Right lung (tissue), 5 donors: ENCODE results near the gene WDR48. TPM values are rescaled to one million over a fixed set of nuclear protein-coding genes. Genes with fewer than 3 reads are reported as not detected.

Experiments
- DNase-seq, 2 donors: peaks; one replicate each; pipeline ENCODE4 v3.0.0-alpha.2; 2013
- polyA plus RNA-seq, 5 donors: library from polyadenylated mRNA; unstranded; fragments of 120-200 nt; gene quantifications; one replicate each; pipeline versions ENCODE4 v1.2.1 to v1.2.3, GENCODE V29; 2013; ENCODE audit warnings: inconsistent platforms in 1 of 5, low replicate concordance in 1 of 5; ENCODE audit not compliant: insufficient read length in 5 of 5, insufficient read depth in 1 of 5

WDR48 gene
- polyA plus RNA-seq, 5 donors: 45.2 to 90.9 (median 84.8) TPM

DNA sequence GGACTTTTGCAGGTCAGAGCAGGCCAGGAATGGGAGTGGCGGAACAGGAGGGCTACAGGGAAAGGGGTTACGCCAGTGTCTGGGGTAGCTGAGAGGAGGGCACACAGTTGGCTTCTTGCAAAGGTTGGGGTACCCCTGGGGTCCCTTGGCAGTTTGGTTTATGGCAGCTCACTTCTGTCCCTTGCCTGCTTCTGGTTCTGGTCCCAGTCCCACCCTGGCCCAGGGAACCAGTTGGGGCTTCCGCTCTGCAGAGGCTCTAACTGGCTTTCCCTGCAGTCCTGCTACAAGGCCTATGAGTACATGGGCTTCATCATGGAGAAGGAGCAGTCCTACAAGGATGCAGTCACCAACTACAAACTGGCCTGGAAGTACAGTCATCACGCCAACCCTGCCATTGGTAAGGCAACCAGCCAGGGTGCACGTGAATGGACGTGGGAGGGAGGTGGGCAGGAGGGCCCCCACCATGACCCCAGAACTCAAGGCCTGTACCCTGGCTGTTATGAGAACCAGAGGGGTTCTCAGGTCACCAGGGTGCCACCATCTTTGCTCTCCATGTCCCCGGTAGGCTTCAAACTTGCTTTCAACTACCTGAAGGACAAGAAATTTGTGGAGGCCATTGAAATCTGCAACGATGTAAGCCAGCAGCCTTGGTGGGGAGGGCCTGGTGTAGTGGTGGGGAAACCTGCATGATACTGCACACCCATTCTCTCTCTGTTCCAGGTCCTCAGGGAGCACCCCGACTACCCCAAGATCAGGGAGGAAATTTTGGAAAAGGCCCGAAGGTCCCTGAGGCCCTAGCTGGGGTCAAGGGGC lies 86.4 kb downstream of the WDR48 start:
- no peak for DNase-seq

DNA sequence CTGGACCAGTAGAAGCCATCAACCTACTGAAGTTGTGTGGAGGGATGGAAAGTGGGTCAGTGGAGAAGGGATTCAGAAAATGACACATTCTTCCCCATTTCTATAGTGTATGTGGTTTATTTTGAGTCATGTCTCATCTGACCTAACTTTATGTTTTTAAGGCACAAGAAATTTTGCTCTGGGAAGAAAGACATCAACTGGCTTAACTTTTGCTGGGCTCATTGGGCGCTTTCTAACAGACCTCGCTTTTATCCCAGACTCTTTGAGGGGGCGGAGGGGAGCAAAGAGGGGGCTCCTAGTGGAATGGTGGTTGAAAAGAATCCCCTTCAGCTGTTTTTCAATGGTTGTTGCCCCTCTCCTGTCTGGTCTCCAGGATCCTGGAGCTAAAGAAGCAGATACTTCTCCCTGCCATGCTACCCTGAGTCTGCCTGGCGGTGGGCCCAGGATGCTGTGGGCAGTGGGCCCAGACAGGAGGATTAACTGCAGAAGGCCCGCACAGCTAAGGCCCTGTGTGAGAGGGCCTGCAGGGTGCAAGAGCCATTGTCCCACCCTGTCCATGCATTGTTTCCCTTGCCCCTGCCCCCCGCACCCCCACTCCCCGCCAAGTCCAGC lies 87.1 kb downstream of the WDR48 start:
- DNase-seq: no peak

DNA sequence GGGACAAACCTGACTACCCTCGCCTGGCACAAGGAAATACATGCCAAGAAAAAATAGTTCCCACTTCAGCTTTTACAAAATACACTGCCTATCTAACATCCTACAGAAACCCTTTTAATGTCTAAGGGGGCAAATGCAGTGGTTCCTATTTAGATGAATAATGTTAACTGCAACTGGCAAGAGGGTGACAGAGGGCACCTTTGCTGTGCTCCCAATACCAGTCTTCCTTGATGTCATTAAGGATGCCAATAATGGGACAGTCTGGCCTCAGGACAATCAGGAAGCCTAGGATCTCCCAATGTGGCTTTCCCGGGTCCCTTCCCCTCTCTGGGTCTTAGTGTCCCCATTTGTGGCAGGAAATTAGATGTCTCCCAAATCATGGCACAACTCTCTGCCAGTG lies 87.6 kb downstream of the WDR48 start:
- DNase-seq: no peak

DNA sequence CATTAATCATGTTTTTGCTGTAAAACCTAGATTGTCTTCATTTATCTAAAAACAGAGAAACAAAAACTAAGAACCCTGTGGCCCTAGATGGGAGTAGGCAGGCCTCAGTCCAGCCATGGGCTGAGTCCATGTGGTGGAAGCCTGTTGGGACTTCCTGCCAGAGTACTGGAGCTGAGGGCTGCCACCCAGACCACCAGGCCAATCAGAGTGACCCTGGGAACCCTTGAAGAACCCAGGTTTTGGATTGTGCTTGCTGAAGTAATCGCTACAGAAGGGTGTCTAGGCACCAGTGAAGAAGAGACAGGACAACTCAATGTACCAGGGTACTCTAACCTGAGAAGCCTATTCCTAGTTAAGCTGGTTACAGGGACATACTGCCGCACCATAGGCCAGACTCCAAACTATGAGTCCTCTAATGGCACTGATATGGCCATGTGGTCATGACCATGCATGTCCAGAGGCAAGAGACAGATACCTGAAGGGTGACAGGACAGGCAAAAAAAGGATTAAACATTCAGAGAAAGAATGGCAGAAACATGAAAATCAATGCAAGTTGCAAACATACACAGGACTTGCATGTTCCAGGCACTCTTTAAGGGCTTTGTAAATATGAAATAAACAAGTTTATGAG lies 88.6 kb downstream of the WDR48 start:
- no peak for DNase-seq

DNA sequence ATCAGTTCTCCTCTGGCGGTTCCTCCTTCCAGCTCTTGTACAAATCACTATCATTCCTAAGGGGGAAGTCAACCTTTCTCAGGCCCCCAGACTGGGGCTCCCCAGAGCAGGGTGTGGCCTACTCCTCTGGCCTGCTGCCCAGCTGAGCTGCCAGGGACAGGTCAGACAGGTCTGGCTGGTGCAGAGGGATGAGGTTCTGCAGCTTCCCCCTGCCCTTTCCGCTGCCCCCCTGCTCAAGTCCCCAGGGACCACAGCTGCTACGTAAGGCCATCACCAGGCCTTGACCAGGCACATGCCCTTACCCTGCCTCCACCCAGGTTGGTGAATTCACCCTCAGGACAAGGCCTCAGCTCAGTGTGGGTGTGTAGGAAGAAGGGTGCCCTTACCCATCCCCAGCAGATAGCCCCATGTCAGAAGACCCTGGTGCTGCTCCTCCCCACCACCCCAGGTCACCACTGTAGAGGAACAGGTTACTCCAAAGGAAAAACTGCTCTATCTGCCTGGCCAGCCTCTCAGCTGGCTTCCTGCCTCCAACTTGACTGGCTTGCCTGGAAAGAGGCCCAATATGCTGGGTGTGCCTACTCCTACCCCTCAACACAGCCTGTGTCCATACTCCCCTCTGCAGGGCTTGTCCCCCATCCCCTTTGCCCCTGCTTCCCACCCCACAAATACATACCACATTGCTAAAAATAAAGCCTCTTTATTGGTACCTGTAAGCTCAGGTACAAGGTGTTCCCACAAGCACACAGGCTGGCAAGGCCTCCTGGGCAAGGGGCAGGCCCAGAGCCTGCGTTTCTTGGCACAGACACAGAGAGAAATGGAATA lies 89.6 kb downstream of the WDR48 start:
- no peak for DNase-seq

DNA sequence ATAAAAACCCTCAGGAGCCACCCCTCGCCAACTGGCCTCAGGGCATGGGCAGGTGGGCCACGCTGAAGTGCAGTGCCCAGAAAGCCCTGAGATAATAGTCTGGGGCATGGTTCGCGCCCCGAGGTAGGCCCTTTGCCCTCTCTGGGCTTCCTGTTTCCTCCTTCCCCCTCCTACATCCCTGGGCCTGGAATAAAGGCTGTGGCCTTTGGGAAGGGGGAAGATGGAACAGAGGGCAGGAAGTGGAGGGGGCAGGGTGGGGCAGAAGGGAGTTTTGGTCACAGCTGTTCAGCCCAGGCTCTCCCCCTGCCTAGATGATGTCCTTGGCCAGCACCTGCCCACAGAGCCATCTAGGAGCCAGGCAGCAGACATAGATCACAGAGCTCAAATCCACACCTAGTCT lies 90.3 kb downstream of the WDR48 start:
- DNase-seq: no peak

DNA sequence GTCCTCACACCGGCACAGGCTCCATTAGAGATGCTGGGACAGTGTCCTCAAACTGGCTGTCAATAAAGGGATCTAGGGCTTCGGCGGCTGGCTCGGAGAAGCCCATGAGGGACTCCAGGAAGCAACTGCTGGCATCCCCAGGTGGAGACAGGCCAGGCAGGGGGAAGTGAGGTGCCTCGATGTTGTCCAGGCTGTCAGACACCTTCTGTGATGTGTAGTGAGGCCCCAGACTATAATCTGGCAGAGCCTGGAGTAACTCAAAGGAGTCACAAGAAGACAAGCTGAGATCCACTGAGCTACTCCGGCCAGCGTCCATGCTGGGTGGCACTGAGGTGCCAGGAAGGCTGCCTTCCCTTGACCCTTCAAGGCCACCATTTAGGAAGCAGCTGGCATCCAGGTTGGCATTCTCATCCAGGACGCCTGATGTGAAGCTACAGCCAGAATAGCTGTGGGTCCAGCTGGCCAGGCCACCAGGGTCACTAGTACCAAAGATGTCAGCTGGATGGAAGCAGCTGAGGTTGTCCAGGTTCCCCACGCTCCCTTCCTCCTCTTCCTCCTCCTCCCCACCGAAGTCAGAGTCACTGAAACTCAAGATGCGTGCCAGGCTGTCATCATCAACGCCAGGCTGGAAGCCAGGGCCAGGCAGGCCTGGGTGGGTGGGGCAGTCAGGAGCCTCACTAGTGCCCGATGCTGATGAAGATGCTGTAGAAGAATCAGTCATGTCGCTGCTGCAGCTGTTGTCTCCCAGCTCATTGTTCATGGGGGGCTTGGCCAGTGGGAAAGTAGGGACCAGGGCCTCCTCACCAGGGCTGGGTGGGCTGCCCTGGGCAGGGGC lies 91.5 kb downstream of the WDR48 start:
- no peak for DNase-seq

DNA sequence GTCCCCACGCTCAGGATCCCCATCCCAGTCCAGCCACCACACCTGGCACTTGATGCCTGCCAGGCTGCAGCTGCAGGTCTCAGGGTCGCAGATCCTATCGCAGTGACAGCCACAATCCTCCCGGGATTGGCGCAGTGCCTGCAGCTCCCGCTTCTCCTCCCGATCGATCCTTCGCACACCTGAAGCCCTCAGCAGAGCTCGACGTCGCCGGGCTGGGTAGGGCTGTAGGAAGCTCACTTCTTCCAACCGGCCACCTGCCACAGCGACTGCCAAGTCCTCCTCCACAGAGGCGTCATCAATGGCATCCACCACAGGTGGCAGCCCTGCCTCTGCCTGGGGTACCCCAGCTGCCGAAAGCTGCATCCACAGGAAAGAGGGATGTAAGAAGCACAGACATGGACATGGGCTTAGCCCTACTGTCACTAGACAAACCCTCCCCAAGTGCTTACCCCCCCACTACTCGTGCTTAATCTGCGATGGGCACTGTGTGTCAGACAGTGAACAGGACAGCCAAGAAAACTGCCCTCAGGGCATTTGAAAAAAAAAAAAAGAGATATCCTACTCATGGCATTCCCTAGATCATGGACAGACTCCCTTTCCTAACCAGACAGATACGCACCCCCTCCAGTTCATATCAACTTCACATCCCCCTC lies 92.4 kb downstream of the WDR48 start:
- DNase-seq: no peak

DNA sequence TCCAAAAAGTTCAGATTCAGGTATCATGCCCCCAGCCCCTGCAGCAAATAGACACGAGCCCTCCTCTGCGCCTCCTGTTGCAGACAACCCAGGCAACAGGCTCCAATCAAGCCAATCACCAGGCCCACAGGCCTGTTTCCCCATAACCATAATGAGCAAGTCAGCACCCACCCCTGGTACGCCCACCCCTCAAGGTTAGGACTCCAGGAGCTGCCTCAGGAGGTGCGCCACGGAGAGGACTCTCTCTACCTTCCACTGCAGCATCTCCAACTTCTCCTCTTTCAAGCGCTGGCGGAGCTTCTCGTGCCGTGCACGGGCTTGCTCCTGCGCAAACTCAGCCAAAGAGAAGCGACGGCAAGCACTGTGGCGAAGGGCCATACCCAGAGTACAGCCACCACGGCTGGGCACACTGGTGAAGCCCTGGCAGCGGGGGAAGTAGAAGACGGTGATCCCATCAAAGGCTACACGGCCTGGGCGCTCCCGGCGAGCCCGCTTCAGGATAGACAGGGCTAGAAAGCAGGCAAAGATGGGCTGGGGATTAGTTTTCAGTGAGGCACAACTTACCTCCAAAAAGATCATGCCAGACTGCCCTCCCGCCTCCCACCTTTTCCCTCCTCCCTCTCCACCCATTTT lies 93.0 kb downstream of the WDR48 start:
- no peak for DNase-seq

DNA sequence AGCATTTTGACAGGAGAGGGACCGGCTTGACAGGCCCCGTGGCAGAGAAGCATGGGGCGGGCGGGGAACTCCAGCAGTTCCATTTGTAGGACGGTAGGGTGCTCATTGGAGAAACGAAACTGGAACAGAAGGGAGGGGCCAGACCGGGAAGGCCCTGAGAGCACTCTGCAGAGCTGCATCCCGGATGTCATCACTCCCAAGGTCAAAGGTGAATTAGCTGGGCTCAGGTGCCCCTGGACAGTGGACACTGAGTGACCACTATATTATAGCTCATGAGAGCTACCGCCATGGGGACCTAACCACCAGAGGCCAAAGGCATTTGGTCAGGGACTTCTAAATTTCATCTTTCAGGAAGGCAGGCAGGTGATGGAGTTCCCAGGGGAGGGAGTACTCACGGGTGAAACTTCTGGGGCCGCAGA lies 94.3 kb downstream of the WDR48 start:
- no peak for DNase-seq

Other genes starting within 250 kb of the WDR48 start
- gene SCN10A, start 235.8 kb upstream of the WDR48 start, polyA plus RNA-seq: not detected
- 1 to 10 TPM in 1 of 5 donors, under 1 TPM in 4; 0.67 to 1.1 (median 0.88) TPM for gene SCN11A, start 72 bp upstream of the WDR48 start, polyA plus RNA-seq
- gene GORASP1, start 55.6 kb downstream of the WDR48 start, polyA plus RNA-seq: 10 to 100 TPM; 52.8 to 72.8 (median 71.8) TPM
- 10 to 100 TPM; 10.5 to 19.0 (median 15.6) TPM for gene TTC21A, start 55.7 kb downstream of the WDR48 start, polyA plus RNA-seq
- gene CSRNP1, start 101.6 kb downstream of the WDR48 start, polyA plus RNA-seq: 10 to 100 TPM in 2 of 5 donors, 1 to 10 TPM in 3; 6.8 to 17.2 (median 9.9) TPM
- 1 to 10 TPM in 1 of 5 donors, under 1 TPM in 4; 0.08 to 6.5 (median 0.09) TPM for gene XIRP1, start 140.6 kb downstream of the WDR48 start, polyA plus RNA-seq
- gene CX3CR1, start 228.0 kb downstream of the WDR48 start, polyA plus RNA-seq: 1 to 10 TPM; 2.1 to 5.4 (median 4.0) TPM